CD4-positive, alpha-beta memory T cell (primary cell): ENCODE results near the gene TMEM182. TPM values are rescaled to one million over a fixed set of nuclear protein-coding genes. Genes with fewer than 3 reads are reported as not detected.

Source experiments
- CTCF ChIA-PET: fragments of 350-600 bp; sonication (Branson Sonifier 250); formaldehyde crosslinking; loops from one replicate; lab custom pipeline; 2021; ENCODE audit warnings: inconsistent platforms; ENCODE audit not compliant: partially characterized antibody; lab: Charles Lee
- POLR2A ChIA-PET: fragments of 350-600 bp; sonication (Branson Sonifier 250); formaldehyde crosslinking; loops from one replicate; lab custom pipeline; 2021; ENCODE audit not compliant: partially characterized antibody; lab: Charles Lee
- DNase-seq, 5 donors: peaks; one replicate each; pipeline versions ENCODE4 v3.0.0 to v3.0.0-alpha.2; 2020 to 2022; ENCODE audit warnings: mixed read lengths in 1 of 5
- H3K27ac ChIP-seq: one replicate; pipeline ENCODE4 v1.7.0; 2013; ENCODE audit warnings: low read depth, low read length
- H3K27me3 ChIP-seq: 2 replicates; pipeline ENCODE4 v1.7.0; 2013; ENCODE audit warnings: mild to moderate bottlenecking, low read length, moderate library complexity; ENCODE audit not compliant: insufficient read depth
- H3K36me3 ChIP-seq: 2 replicates; pipeline ENCODE4 v1.7.0; 2013; ENCODE audit warnings: mild to moderate bottlenecking, low read length, moderate library complexity; ENCODE audit not compliant: insufficient read depth
- H3K4me1 ChIP-seq: 2 replicates; pipeline ENCODE4 v1.7.0; 2013; ENCODE audit warnings: mild to moderate bottlenecking, low read length, moderate library complexity; ENCODE audit not compliant: insufficient read depth
- H3K4me3 ChIP-seq, 2 donors: one replicate each; pipeline ENCODE4 v1.7.0; 2013; ENCODE audit warnings: low read length in 2 of 2, mild to moderate bottlenecking in 1 of 2
- H3K9me3 ChIP-seq, 2 donors: one replicate each; pipeline ENCODE4 v1.7.0; 2013; ENCODE audit warnings: low read length in 2 of 2, control low read depth in 1 of 2; ENCODE audit not compliant: control insufficient read depth in 1 of 2
- H3K27ac Mint-ChIP-seq, 7 donors: one replicate each; pipeline ENCODE4 v1.8.0; 2020 to 2021; ENCODE audit warnings: mixed read lengths in 7 of 7, mild to moderate bottlenecking in 6 of 7, inconsistent platforms in 3 of 7, moderate library complexity in 3 of 7
- H3K27me3 Mint-ChIP-seq, 2 donors: one replicate each; pipeline ENCODE4 v1.8.0; 2020 to 2021; ENCODE audit warnings: mixed read lengths in 2 of 2
- H3K36me3 Mint-ChIP-seq, 2 donors: one replicate each; pipeline ENCODE4 v1.8.0; 2020 to 2021; ENCODE audit warnings: mixed read lengths in 2 of 2, inconsistent platforms in 1 of 2, mild to moderate bottlenecking in 1 of 2
- H3K4me1 Mint-ChIP-seq, 4 donors: one replicate each; pipeline ENCODE4 v1.8.0; 2020 to 2021; ENCODE audit warnings: mixed read lengths in 4 of 4, mild to moderate bottlenecking in 1 of 4
- H3K4me3 Mint-ChIP-seq, 8 donors: one replicate each; pipeline ENCODE4 v1.8.0; 2020 to 2021; ENCODE audit warnings: mixed read lengths in 8 of 8, mild to moderate bottlenecking in 7 of 8, moderate library complexity in 6 of 8, inconsistent platforms in 3 of 8
- H3K9me3 Mint-ChIP-seq, 8 donors: one replicate each; pipeline ENCODE4 v1.8.0; 2020 to 2021; ENCODE audit warnings: mixed read lengths in 8 of 8, mild to moderate bottlenecking in 5 of 8, inconsistent platforms in 3 of 8, moderate library complexity in 1 of 8
- intact Hi-C: fragments of 100-400 bp; cut with micrococcal nuclease; formaldehyde crosslinking; loops from one replicate; pipeline ENCODE4 v1.15.1; 2023
- polyA plus RNA-seq, 2 donors: library from polyadenylated mRNA; unstranded; fragments of 300-500 nt; fragmentation: Illumina TruSeq; gene quantifications; one replicate each; pipeline ENCODE4 v1.2.3, GENCODE V29; 2021
- total RNA-seq, 2 experiments: library from RNA; stranded (reverse); gene quantifications; one replicate each; pipeline ENCODE4 v1.2.3, GENCODE V29; 2021

Gene TMEM182
- total and polyA plus RNA-seq, 4 experiments from 2014 or later = 3.9 to 6.4 (median 5.1) TPM

- ChIA-PET CTCF (no interaction called here), POLR2A (no interaction called here)
- intact Hi-C loops = no loop called here
- H3K27me3 ChIP-seq = no peaks in the 10 kb centered on the region
- peaks cover 3 to 23% of the 10 kb centered on the region in 2 donors for H3K36me3 Mint-ChIP-seq
- no peaks in the 10 kb centered on the region for H3K27me3 Mint-ChIP-seq
- H3K4me3 Mint-ChIP-seq = no peak overlapping the region
- no peaks in the 10 kb centered on the region for H3K9me3 ChIP-seq
- no peak overlapping the region for H3K4me3 ChIP-seq
- no peak overlapping the region for H3K27ac Mint-ChIP-seq
- no peaks in the 10 kb centered on the region for H3K4me1 ChIP-seq
- H3K27ac ChIP-seq = no peak overlapping the region
- DNase-seq = no peak
- peaks cover 0 to 2% (median 0%) of the 10 kb centered on the region in 4 donors for H3K4me1 Mint-ChIP-seq
- H3K9me3 Mint-ChIP-seq = peaks cover 0 to 2% (median 0%) of the 10 kb centered on the region in 8 donors
- H3K36me3 ChIP-seq = no peaks in the 10 kb centered on the region
Observed at GRCh38 chr2:102789349-102790090, 27.7 kb downstream of the TMEM182 start.

- H3K4me1 Mint-ChIP-seq = peaks cover 0 to 2% (median 0%) of the 10 kb centered on the region in 4 donors
- peaks cover 0 to 2% (median 0%) of the 10 kb centered on the region in 8 donors for H3K9me3 Mint-ChIP-seq
- Histone ChIP-seq H3K9me3 (no peaks in the 10 kb centered on the region), H3K36me3 (no peaks in the 10 kb centered on the region), H3K27me3 (no peaks in the 10 kb centered on the region), H3K27ac (no peak overlapping the region), H3K4me3 (no peak overlapping the region), H3K4me1 (no peaks in the 10 kb centered on the region)
- H3K27me3 Mint-ChIP-seq = no peaks in the 10 kb centered on the region
- intact Hi-C loops = no loop called here
- H3K27ac Mint-ChIP-seq = no peak overlapping the region
- H3K4me3 Mint-ChIP-seq = no peak overlapping the region
- no peak for DNase-seq
- ChIA-PET CTCF (no interaction called here), POLR2A (no interaction called here)
- peaks cover 3 to 21% of the 10 kb centered on the region in 2 donors for H3K36me3 Mint-ChIP-seq
Observed at GRCh38 chr2:102790091-102790455, 28.2 kb downstream of the TMEM182 start.

GRCh38 chr2:102792568-102793208 lies 30.9 kb downstream of the TMEM182 start:
- ChIA-PET POLR2A (interaction anchor here (0.5 kb wide), 1 partner anchor 153 kb away, joined by 3 read pairs; no protein-coding TSS in a partner anchor), CTCF (interaction anchor here (1.3 kb wide), 1 partner anchor 40 kb away, joined by 4 read pairs; no protein-coding TSS in a partner anchor)
- no peak overlapping the region for H3K27ac ChIP-seq
- intact Hi-C loops = no loop called here
- no peak for DNase-seq
- no peak overlapping the region for H3K27ac Mint-ChIP-seq
- no peaks in the 10 kb centered on the region for H3K36me3 ChIP-seq
- H3K4me1 Mint-ChIP-seq = peaks cover 0 to 2% (median 0%) of the 10 kb centered on the region in 4 donors
- no peaks in the 10 kb centered on the region for H3K27me3 ChIP-seq
- no peaks in the 10 kb centered on the region for H3K9me3 ChIP-seq
- H3K4me3 ChIP-seq = no peak overlapping the region
- no peaks in the 10 kb centered on the region for H3K27me3 Mint-ChIP-seq
- H3K9me3 Mint-ChIP-seq = peaks cover 0 to 5% (median 1%) of the 10 kb centered on the region in 8 donors
- no peak overlapping the region for H3K4me3 Mint-ChIP-seq
- H3K36me3 Mint-ChIP-seq = peaks cover 5 to 16% of the 10 kb centered on the region in 2 donors
- H3K4me1 ChIP-seq = no peaks in the 10 kb centered on the region

- Histone ChIP-seq H3K27ac (no peak overlapping the region), H3K4me1 (no peaks in the 10 kb centered on the region), H3K9me3 (peaks cover 0 to 9% of the 10 kb centered on the region in 2 donors), H3K4me3 (no peak overlapping the region), H3K36me3 (no peaks in the 10 kb centered on the region), H3K27me3 (no peaks in the 10 kb centered on the region)
- no peaks in the 10 kb centered on the region for H3K27me3 Mint-ChIP-seq
- CTCF ChIA-PET = interaction anchor here (1.7 kb wide), 1 partner anchor 10 kb away, joined by 7 read pairs; no protein-coding TSS in a partner anchor
- peaks cover 31 to 42% of the 10 kb centered on the region in 2 donors for H3K36me3 Mint-ChIP-seq
- intact Hi-C loops = no loop called here
- no peak for DNase-seq
- no peak overlapping the region for H3K27ac Mint-ChIP-seq
- H3K4me3 Mint-ChIP-seq = no peak overlapping the region
- H3K4me1 Mint-ChIP-seq = peaks cover 0 to 2% (median 0%) of the 10 kb centered on the region in 4 donors
- POLR2A ChIA-PET = no interaction called here
- H3K9me3 Mint-ChIP-seq = peaks cover 2 to 29% (median 20%) of the 10 kb centered on the region in 8 donors
Observed at GRCh38 chr2:102795641-102796040, 33.8 kb downstream of the TMEM182 start.

GRCh38 chr2:102796337-102796736 lies 34.5 kb downstream of the TMEM182 start:
- Mint-ChIP-seq H3K36me3 (peaks cover 35 to 49% of the 10 kb centered on the region in 2 donors), H3K4me1 (peaks cover 0 to 2% (median 0%) of the 10 kb centered on the region in 4 donors), H3K27ac (no peak overlapping the region), H3K27me3 (no peaks in the 10 kb centered on the region), H3K9me3 (peaks cover 2 to 36% (median 27%) of the 10 kb centered on the region in 8 donors), H3K4me3 (no peak overlapping the region)
- H3K27me3 ChIP-seq = no peaks in the 10 kb centered on the region
- no peak overlapping the region for H3K27ac ChIP-seq
- H3K36me3 ChIP-seq = no peaks in the 10 kb centered on the region
- no peak overlapping the region for H3K4me3 ChIP-seq
- no peak for DNase-seq
- CTCF ChIA-PET = interaction anchor here (1.7 kb wide), 1 partner anchor 10 kb away, joined by 7 read pairs; no protein-coding TSS in a partner anchor
- POLR2A ChIA-PET = no interaction called here
- H3K9me3 ChIP-seq = peaks cover 0 to 15% of the 10 kb centered on the region in 2 donors
- intact Hi-C loops = no loop called here
- H3K4me1 ChIP-seq = no peaks in the 10 kb centered on the region

GRCh38 chr2:102797486-102797885 lies 35.7 kb downstream of the TMEM182 start:
- CTCF ChIA-PET = interaction anchor here (1.3 to 1.7 kb wide), 2 partner anchors 9 to 44 kb away, joined by 6 to 7 read pairs; no protein-coding TSS in a partner anchor
- Histone ChIP-seq H3K27me3 (no peaks in the 10 kb centered on the region), H3K9me3 (peaks cover 0 to 27% of the 10 kb centered on the region in 2 donors), H3K36me3 (no peaks in the 10 kb centered on the region), H3K4me3 (no peak overlapping the region), H3K27ac (no peak overlapping the region), H3K4me1 (no peaks in the 10 kb centered on the region)
- no peaks in the 10 kb centered on the region for H3K27me3 Mint-ChIP-seq
- no peak overlapping the region for H3K4me3 Mint-ChIP-seq
- POLR2A ChIA-PET = no interaction called here
- H3K4me1 Mint-ChIP-seq = peaks cover 0 to 2% (median under 1%) of the 10 kb centered on the region in 4 donors
- intact Hi-C loops = no loop called here
- DNase-seq = no peak
- H3K36me3 Mint-ChIP-seq = peaks cover 44 to 52% of the 10 kb centered on the region in 2 donors
- H3K27ac Mint-ChIP-seq = no peak overlapping the region
- H3K9me3 Mint-ChIP-seq = peaks cover 4 to 47% (median 38%) of the 10 kb centered on the region in 8 donors

DNA sequence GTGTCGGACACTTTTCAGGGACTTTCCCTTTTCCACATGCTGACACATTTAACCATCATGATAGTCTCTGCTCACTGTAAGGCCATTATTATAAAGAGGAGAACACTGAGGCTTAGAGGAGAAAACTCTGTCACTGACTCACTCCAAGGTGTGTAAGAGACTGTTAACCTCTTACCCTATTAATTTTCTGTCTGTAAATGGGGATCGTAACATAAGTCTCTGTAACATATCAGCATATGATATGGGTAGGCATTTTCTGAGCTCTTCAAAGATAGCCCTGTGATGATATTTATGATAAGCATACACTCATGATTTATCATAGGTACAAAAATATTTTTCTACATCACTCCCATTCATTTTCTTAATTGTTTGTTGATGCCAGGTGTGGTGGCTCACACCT lies 36.4 kb downstream of the TMEM182 start:
- Mint-ChIP-seq H3K36me3 (peaks cover 46 to 54% of the 10 kb centered on the region in 2 donors), H3K4me3 (peak overlapping the region in 1 of 8 donors; percentile 17), H3K9me3 (peaks cover 7 to 51% (median 44%) of the 10 kb centered on the region in 8 donors), H3K27me3 (no peaks in the 10 kb centered on the region), H3K27ac (no peak overlapping the region), H3K4me1 (peaks cover 2 to 9% (median 3%) of the 10 kb centered on the region in 4 donors)
- H3K9me3 ChIP-seq = peaks cover 0 to 27% of the 10 kb centered on the region in 2 donors
- no peak for DNase-seq
- H3K4me1 ChIP-seq = peaks cover 4% of the 10 kb centered on the region
- H3K27me3 ChIP-seq = no peaks in the 10 kb centered on the region
- intact Hi-C loops = no loop called here
- CTCF ChIA-PET = no interaction called here
- no peaks in the 10 kb centered on the region for H3K36me3 ChIP-seq
- POLR2A ChIA-PET = no interaction called here
- H3K4me3 ChIP-seq = no peak overlapping the region
- H3K27ac ChIP-seq = no peak overlapping the region
